K562 (cell line): ENCODE measurements around the gene PCBP4. TPM values are rescaled to one million over a fixed set of nuclear protein-coding genes. Genes with fewer than 3 reads are reported as not detected.
A peak's percentile ranks its signal among the peaks of the same experiment; 100 is the strongest.

Experiments
- HMG20B ChIP-seq: fragments of 250-450 bp; sonication (Bioruptor Pico); IDR thresholded peaks from 2 replicates; pipeline ENCODE4 v1.5.0; 2021; ENCODE audit warnings: mild to moderate bottlenecking
- KAT2B ChIP-seq: IDR thresholded peaks from one replicate; pipeline ENCODE4 v1.6.1; 2012; ENCODE audit warnings: low read depth, mild to moderate bottlenecking, control low read depth, inconsistent platforms, low read length, moderate library complexity
- MYC ChIP-seq, 2 experiments: fragments of 250-450 bp in 1 of 2; sonication (Bioruptor Pico) in 1 of 2; IDR thresholded peaks; 2 replicates each; pipeline versions ENCODE4 v1.5.1 to v1.6.1; 2012 to 2021; ENCODE audit warnings: low read depth in 2 of 2, borderline replicate concordance in 1 of 2, improper control_type of control experiment in 1 of 2, low read length in 1 of 2, mild to moderate bottlenecking in 1 of 2, moderate library complexity in 1 of 2
- NBN ChIP-seq: fragments of 450-650 bp; IDR thresholded peaks from 2 replicates; pipeline ENCODE4 v1.6.1; 2016; ENCODE audit warnings: low read depth, mild to moderate bottlenecking
- NFYB ChIP-seq: IDR thresholded peaks from 2 replicates; pipeline ENCODE4 v1.6.1; 2011; ENCODE audit warnings: mild to moderate bottlenecking, moderate library complexity; ENCODE audit not compliant: insufficient read length; ENCODE audit errors: extremely low read depth
- RNF219 ChIP-seq: fragments of 250-450 bp; sonication (Bioruptor Pico); IDR thresholded peaks from 2 replicates; pipeline ENCODE4 v1.5.0; 2022; ENCODE audit warnings: mild to moderate bottlenecking
- THRA ChIP-seq: fragments of 450-650 bp; IDR thresholded peaks from 2 replicates; pipeline ENCODE4 v1.6.1; 2017; ENCODE audit warnings: mild to moderate bottlenecking, moderate library complexity
- YBX1 ChIP-seq: fragments of 450-650 bp; IDR thresholded peaks from 2 replicates; pipeline ENCODE4 v1.7.1; 2016; ENCODE audit warnings: mild to moderate bottlenecking
- ZKSCAN1 ChIP-seq: fragments of 150-350 bp; IDR thresholded peaks from 2 replicates; pipeline ENCODE4 v1.6.1; 2016; ENCODE audit warnings: low read depth, low read length
- ZNF121 ChIP-seq: sonication (generic); formaldehyde crosslinking; conservative IDR thresholded peaks from 2 replicates; pipeline ENCODE4 v1.8.0; 2022; ENCODE audit warnings: missing genetic modification reagents
- ZNF263 ChIP-seq: sonication (generic); formaldehyde crosslinking; IDR thresholded peaks from 2 replicates; pipeline ENCODE4 v1.8.0; 2022; ENCODE audit warnings: mild to moderate bottlenecking, missing genetic modification reagents, borderline replicate concordance
- ZNF347 ChIP-seq: fragments of 450-650 bp; formaldehyde crosslinking; IDR thresholded peaks from 2 replicates; pipeline ENCODE4 v1.4.0; 2020; ENCODE audit warnings: low read depth, mild to moderate bottlenecking, moderate library complexity
- ZNF551 ChIP-seq: fragments of 250-450 bp; sonication (Bioruptor Pico); IDR thresholded peaks from 2 replicates; pipeline ENCODE4 v1.5.0; 2021; ENCODE audit warnings: mild to moderate bottlenecking, moderate library complexity
- ZNF75A ChIP-seq: fragments of 450-650 bp; formaldehyde crosslinking; IDR thresholded peaks from 2 replicates; pipeline ENCODE4 v1.4.0; 2020; ENCODE audit warnings: mild to moderate bottlenecking
- polyA plus RNA-seq, 8 experiments: library from polyadenylated mRNA; depleted of rRNA in 4 of 8; stranded (reverse) in 5 of 8; unstranded in 3 of 8; fragments of >200 nt; fragmentation: Nextera tagmentation in 2 of 8; fragmentation: Illumina TruSeq in 1 of 8; extraction: Ambion mirVana in 2 of 8; extraction: Trizol in 1 of 8; gene quantifications; 2 replicates each; pipeline versions ENCODE4 v1.2.1 to v1.2.3, GENCODE V29; 2011 to 2014; ENCODE audit warnings: inconsistent platforms in 1 of 8, missing spikeins in 1 of 8
- total RNA-seq, 7 experiments: library from RNA; depleted of rRNA in 6 of 7; stranded (reverse); fragments of >200 nt in 6 of 7; fragmentation: Illumina TruSeq in 2 of 7; extraction: Trizol in 2 of 7; gene quantifications; 2 replicates each; pipeline versions ENCODE4 v1.2.1 to v1.2.3, GENCODE V29; 2011 to 2021; ENCODE audit warnings: low replicate concordance in 1 of 7
- TF ChIP-seq, protein P1 (sequence below): fragments of 450-650 bp; IDR thresholded peaks from 2 replicates; pipeline ENCODE4 v1.6.1; 2016; ENCODE audit warnings: missing biosample characterization, missing genetic modification characterization
- TF ChIP-seq, protein P2 (sequence below), 2 experiments: fragments of 450-650 bp; IDR thresholded peaks; 2 replicates each; pipeline ENCODE4 v1.6.1; 2018; ENCODE audit warnings: mild to moderate bottlenecking in 2 of 2, low read depth in 1 of 2; ENCODE audit not compliant: partially characterized antibody in 2 of 2

PCBP4 gene
- total and polyA plus RNA-seq, 9 of the 15 experiments (the other 6 are each of a cell fraction or from before 2014, with no cell fraction given) = 0.06 to 5.8 (median 2.6) TPM

DNA sequence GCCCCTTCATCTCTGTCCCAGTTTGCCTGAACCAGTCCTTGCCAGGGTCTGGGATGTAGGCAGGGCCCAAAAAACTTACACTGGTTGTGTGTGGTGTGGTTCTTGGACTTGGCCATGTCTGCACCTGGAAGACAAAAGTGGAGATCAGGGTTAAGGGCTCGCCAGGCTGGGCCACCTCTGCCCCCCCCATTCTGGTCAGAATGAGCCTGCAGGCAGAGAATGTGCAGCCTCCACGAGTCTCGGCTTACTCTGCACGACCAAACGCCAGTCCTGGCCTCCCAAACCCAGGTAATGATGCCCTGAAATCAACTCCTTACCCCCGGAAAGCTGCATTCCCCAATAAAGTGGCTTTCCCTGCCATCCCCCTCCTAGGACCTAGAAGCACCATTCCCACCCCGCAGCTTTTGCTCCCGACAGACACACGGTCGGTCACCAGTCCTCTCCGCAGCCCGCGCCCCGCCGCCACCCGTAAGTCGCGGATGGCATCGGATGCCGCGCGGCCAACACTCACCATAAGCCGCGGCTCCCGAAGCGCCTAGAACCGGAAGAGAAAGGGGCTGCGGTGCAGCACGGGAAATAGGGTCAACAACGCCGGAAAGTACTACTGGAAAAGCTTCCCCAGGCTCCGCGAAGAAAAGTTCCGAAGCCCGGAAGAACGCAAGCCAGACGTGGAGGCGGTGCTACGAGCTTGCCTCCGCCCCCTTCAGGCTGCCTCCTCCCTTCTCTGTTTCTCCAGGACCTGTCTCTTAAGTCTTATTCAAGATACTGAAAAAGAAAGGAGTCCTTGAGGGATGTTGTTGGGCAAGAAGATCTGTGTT, 28.3 kb upstream of the PCBP4 start, which contains the start of gene RPL29 (continued):
- TF ChIP-seq HMG20B (CRISPR knock-in tag) (no peak), RNF219 (CRISPR knock-in tag) (no peak), KAT2B (no peak), ZKSCAN1 (0 out of 2 replicates have a peak, but pooled peaks have one; percentile 36), NBN (0 out of 2 replicates have a peak, but pooled peaks have one; percentile 50), NFYB (no peak), ZNF75A (CRISPR knock-in tag) (no peak), THRA (no peak), ZNF551 (no peak), YBX1 (no peak), ZNF347 (no peak), MYC (IDR thresholded peaks at IDR 0.05; ENCODE audit: low read depth, low read length) (peak; percentile 97), MYC (CRISPR knock-in tag; IDR thresholded peaks at IDR 0.05; ENCODE audit: borderline replicate concordance, low read depth) (peak; percentile 93), ZNF263 (CRISPR knock-in tag) (no peak), ZNF121 (CRISPR knock-in tag) (no peak)
- TF ChIP-seq, protein P1, sequence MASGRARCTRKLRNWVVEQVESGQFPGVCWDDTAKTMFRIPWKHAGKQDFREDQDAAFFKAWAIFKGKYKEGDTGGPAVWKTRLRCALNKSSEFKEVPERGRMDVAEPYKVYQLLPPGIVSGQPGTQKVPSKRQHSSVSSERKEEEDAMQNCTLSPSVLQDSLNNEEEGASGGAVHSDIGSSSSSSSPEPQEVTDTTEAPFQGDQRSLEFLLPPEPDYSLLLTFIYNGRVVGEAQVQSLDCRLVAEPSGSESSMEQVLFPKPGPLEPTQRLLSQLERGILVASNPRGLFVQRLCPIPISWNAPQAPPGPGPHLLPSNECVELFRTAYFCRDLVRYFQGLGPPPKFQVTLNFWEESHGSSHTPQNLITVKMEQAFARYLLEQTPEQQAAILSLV (tag) = no peak
- TF ChIP-seq, protein P2, sequence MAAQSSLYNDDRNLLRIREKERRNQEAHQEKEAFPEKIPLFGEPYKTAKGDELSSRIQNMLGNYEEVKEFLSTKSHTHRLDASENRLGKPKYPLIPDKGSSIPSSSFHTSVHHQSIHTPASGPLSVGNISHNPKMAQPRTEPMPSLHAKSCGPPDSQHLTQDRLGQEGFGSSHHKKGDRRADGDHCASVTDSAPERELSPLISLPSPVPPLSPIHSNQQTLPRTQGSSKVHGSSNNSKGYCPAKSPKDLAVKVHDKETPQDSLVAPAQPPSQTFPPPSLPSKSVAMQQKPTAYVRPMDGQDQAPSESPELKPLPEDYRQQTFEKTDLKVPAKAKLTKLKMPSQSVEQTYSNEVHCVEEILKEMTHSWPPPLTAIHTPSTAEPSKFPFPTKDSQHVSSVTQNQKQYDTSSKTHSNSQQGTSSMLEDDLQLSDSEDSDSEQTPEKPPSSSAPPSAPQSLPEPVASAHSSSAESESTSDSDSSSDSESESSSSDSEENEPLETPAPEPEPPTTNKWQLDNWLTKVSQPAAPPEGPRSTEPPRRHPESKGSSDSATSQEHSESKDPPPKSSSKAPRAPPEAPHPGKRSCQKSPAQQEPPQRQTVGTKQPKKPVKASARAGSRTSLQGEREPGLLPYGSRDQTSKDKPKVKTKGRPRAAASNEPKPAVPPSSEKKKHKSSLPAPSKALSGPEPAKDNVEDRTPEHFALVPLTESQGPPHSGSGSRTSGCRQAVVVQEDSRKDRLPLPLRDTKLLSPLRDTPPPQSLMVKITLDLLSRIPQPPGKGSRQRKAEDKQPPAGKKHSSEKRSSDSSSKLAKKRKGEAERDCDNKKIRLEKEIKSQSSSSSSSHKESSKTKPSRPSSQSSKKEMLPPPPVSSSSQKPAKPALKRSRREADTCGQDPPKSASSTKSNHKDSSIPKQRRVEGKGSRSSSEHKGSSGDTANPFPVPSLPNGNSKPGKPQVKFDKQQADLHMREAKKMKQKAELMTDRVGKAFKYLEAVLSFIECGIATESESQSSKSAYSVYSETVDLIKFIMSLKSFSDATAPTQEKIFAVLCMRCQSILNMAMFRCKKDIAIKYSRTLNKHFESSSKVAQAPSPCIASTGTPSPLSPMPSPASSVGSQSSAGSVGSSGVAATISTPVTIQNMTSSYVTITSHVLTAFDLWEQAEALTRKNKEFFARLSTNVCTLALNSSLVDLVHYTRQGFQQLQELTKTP (IDR thresholded peaks at IDR 0.05; ENCODE audit: low read depth in 1 of 2, partially characterized antibody in 2 of 2) = peak; percentile 70 to 82
